Liver (tissue), 9 donors: Measurements from ENCODE around the gene GUCY2D. TPM values are rescaled to one million over a fixed set of nuclear protein-coding genes. Genes with fewer than 3 reads are reported as not detected.

Experiments used
- DNase-seq: peaks from one replicate; pipeline ENCODE4 v3.0.0-alpha.2; 2017; ENCODE audit warnings: low spot score
- H3K27ac ChIP-seq, 2 donors: one replicate each; pipeline ENCODE4 v1.7.0; 2013; ENCODE audit warnings: inconsistent platforms in 2 of 2, low read length in 2 of 2, control low read depth in 1 of 2, low read depth in 1 of 2, mild to moderate bottlenecking in 1 of 2
- H3K27me3 ChIP-seq, 4 donors: one replicate each; pipeline versions ENCODE4 v1.6.1 to v1.7.0; 2013; ENCODE audit warnings: low read length in 3 of 4, inconsistent platforms in 1 of 4, mild to moderate bottlenecking in 1 of 4, moderate library complexity in 1 of 4; ENCODE audit not compliant: control insufficient read depth in 4 of 4, insufficient read depth in 4 of 4
- H3K36me3 ChIP-seq, 4 donors: one replicate each; pipeline versions ENCODE4 v1.6.1 to v1.7.0; 2013; ENCODE audit warnings: low read length in 3 of 4, mild to moderate bottlenecking in 3 of 4, low read depth in 1 of 4, moderate library complexity in 1 of 4; ENCODE audit not compliant: control insufficient read depth in 4 of 4, insufficient read depth in 3 of 4
- H3K4me1 ChIP-seq, 4 donors: one replicate each; pipeline versions ENCODE4 v1.6.1 to v1.7.0; 2013; ENCODE audit warnings: low read length in 3 of 4, mild to moderate bottlenecking in 3 of 4, moderate library complexity in 1 of 4; ENCODE audit not compliant: control insufficient read depth in 4 of 4, insufficient read depth in 4 of 4
- H3K4me3 ChIP-seq, 3 donors: one replicate each; pipeline versions ENCODE4 v1.6.1 to v1.7.0; 2013; ENCODE audit warnings: low read length in 3 of 3, control low read depth in 1 of 3, low read depth in 1 of 3, mild to moderate bottlenecking in 1 of 3
- H3K9ac ChIP-seq, 2 donors: one replicate each; pipeline ENCODE4 v1.7.0; 2013; ENCODE audit warnings: low read length in 2 of 2, mild to moderate bottlenecking in 2 of 2, moderate library complexity in 2 of 2, control low read depth in 1 of 2, low read depth in 1 of 2
- H3K9me3 ChIP-seq, 4 donors: one replicate each; pipeline versions ENCODE4 v1.6.1 to v1.7.0; 2013; ENCODE audit warnings: low read length in 3 of 4; ENCODE audit not compliant: control insufficient read depth in 4 of 4
- CTCF ChIP-seq: fragments of 150-350 bp; IDR thresholded peaks from 2 replicates; pipeline ENCODE4 v1.5.1; 2017; ENCODE audit warnings: improper control_type of control experiment, low read depth, low read length; ENCODE audit not compliant: missing input control
- FOXA2 ChIP-seq: IDR thresholded peaks from 2 replicates; pipeline ENCODE4 v1.6.1; 2016; ENCODE audit warnings: antibody characterized with exemption
- GABPA ChIP-seq, 2 donors: IDR thresholded peaks in 1 of 2; conservative IDR thresholded peaks in 1 of 2; 2 replicates each; pipeline ENCODE4 v1.6.1; 2016; ENCODE audit warnings: antibody characterized with exemption in 2 of 2, mild to moderate bottlenecking in 1 of 2, moderate library complexity in 1 of 2
- HNF4G ChIP-seq: IDR thresholded peaks from 2 replicates; pipeline ENCODE4 v1.6.1; 2016; ENCODE audit warnings: antibody characterized with exemption
- JUND ChIP-seq, 2 donors: IDR thresholded peaks; 2 replicates each; pipeline ENCODE4 v1.6.1; 2016; ENCODE audit warnings: antibody characterized with exemption in 2 of 2
- NR2F2 ChIP-seq: IDR thresholded peaks from 2 replicates; pipeline ENCODE4 v1.6.1; 2016; ENCODE audit warnings: antibody characterized with exemption
- RAD21 ChIP-seq, 2 donors: IDR thresholded peaks; 2 replicates each; pipeline ENCODE4 v1.6.1; 2016; ENCODE audit warnings: antibody characterized with exemption in 2 of 2, mild to moderate bottlenecking in 2 of 2
- REST ChIP-seq: IDR thresholded peaks from 2 replicates; pipeline ENCODE4 v1.6.1; 2016; ENCODE audit warnings: antibody characterized with exemption, mild to moderate bottlenecking
- RXRA ChIP-seq, 2 donors: IDR thresholded peaks; 2 replicates each; pipeline ENCODE4 v1.6.1; 2017 to 2018; ENCODE audit warnings: antibody characterized with exemption in 2 of 2, mild to moderate bottlenecking in 1 of 2
- SP1 ChIP-seq: IDR thresholded peaks from 2 replicates; pipeline ENCODE4 v1.6.1; 2018; ENCODE audit warnings: antibody characterized with exemption, mild to moderate bottlenecking
- YY1 ChIP-seq: IDR thresholded peaks from 2 replicates; pipeline ENCODE4 v1.6.1; 2016; ENCODE audit warnings: antibody characterized with exemption, mild to moderate bottlenecking
- WGBS: extraction: QIAGEN DNeasy Blood & Tissue Kit; methylation state at CpG from one replicate; pipeline ENCODE4 v1.1.7; 2013; 5-methylcytosine and 5-hydroxymethylcytosine counted together
- polyA plus RNA-seq, 2 donors: library from polyadenylated mRNA; stranded (reverse) in 1 of 2; unstranded in 1 of 2; fragments of 200-250 nt in 1 of 2; fragments of >200 nt in 1 of 2; fragmentation: Nextera tagmentation in 1 of 2; extraction: Ambion mirVana in 1 of 2; gene quantifications; one replicate each; pipeline versions ENCODE4 v1.2.1 to v1.2.3, GENCODE V29; 2013 to 2015
- total RNA-seq, 2 donors: library from RNA; depleted of rRNA; stranded (reverse); fragments of >200 nt; gene quantifications; one replicate each; pipeline ENCODE4 v1.2.3, GENCODE V29; 2014
- TF ChIP-seq, protein P1 (sequence below): IDR thresholded peaks from 2 replicates; pipeline ENCODE4 v1.6.1; 2016; ENCODE audit warnings: antibody characterized with exemption
- donor health status: healthy.
- donor health status: healthy.
- donor health status: healthy.
- donor health status: healthy.
- donor health status: healthy.

GUCY2D gene
- total and polyA plus RNA-seq, 4 donors: 0.09 to 0.14 TPM; not detected in 2

- Histone ChIP-seq H3K9ac (no peak overlapping the region), H3K9me3 (no peaks in the 10 kb centered on the region), H3K4me1 (no peaks in the 10 kb centered on the region), H3K4me3 (no peak overlapping the region), H3K27ac (no peak overlapping the region), H3K27me3 (no peaks in the 10 kb centered on the region), H3K36me3 (no peaks in the 10 kb centered on the region)
- TF ChIP-seq REST (no peak), RAD21 (IDR thresholded peaks at IDR 0.05) (no peak), CTCF (no peak), SP1 (no peak), FOXA2 (no peak), HNF4G (no peak), RXRA (IDR thresholded peaks at IDR 0.05) (no peak), GABPA (IDR thresholded peaks at IDR 0.05 in 1 of 2, conservative IDR thresholded peaks at IDR 0.05 in 1 of 2) (no peak)
- TF ChIP-seq, protein P1, sequence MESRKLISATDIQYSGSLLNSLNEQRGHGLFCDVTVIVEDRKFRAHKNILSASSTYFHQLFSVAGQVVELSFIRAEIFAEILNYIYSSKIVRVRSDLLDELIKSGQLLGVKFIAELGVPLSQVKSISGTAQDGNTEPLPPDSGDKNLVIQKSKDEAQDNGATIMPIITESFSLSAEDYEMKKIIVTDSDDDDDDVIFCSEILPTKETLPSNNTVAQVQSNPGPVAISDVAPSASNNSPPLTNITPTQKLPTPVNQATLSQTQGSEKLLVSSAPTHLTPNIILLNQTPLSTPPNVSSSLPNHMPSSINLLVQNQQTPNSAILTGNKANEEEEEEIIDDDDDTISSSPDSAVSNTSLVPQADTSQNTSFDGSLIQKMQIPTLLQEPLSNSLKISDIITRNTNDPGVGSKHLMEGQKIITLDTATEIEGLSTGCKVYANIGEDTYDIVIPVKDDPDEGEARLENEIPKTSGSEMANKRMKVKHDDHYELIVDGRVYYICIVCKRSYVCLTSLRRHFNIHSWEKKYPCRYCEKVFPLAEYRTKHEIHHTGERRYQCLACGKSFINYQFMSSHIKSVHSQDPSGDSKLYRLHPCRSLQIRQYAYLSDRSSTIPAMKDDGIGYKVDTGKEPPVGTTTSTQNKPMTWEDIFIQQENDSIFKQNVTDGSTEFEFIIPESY: no peak
- DNase-seq: no peak
- 92% methylated on average over 4 of the region's 4 CpGs for WGBS
Observed at GRCh38 chr17:8047769-8048110, 45.3 kb downstream of the GUCY2D start.

DNA sequence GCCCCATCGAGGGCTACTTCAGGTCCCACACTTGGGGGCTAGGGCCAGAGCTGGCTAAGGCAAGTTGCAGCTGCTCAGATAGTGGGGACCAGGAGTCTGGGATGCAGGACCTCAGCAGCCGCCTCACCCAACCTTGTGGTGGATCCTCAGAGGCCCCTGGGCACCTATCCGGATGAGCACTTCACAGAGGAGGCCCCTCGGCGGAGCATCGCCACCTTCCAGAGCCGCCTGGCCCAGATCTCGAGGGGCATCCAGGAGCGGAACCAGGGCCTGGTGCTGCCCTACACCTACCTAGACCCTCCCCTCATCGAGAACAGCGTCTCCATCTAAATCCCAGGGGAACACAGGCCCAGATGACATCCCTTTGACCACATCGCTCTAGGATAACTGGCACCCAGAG, 45.8 kb downstream of the GUCY2D start:
- Histone ChIP-seq H3K9ac (peak overlapping the region in 1 of 2 donors; percentile 12), H3K27me3 (peaks cover 0 to 1% (median 0%) of the 10 kb centered on the region in 4 donors), H3K4me3 (no peak overlapping the region), H3K36me3 (no peaks in the 10 kb centered on the region), H3K9me3 (no peaks in the 10 kb centered on the region), H3K27ac (no peak overlapping the region), H3K4me1 (no peaks in the 10 kb centered on the region)
- 95% methylated on average over 12 of the region's 12 CpGs for WGBS
- no peak for TF ChIP-seq SP1
- no peak for TF ChIP-seq NR2F2
- TF ChIP-seq, protein P1: no peak
- no peak for TF ChIP-seq JUND (IDR thresholded peaks at IDR 0.05)
- no peak for TF ChIP-seq RAD21 (IDR thresholded peaks at IDR 0.05)
- TF ChIP-seq GABPA (IDR thresholded peaks at IDR 0.05 in 1 of 2, conservative IDR thresholded peaks at IDR 0.05 in 1 of 2): no peak
- no peak for TF ChIP-seq REST
- no peak for TF ChIP-seq YY1
- no peak for DNase-seq
